Measurements from ENCODE around the gene CCDC85B. TPM values are rescaled to one million over a fixed set of nuclear protein-coding genes. Genes with fewer than 3 reads are reported as not detected.

CCDC85B gene
- total and polyA plus RNA-seq, 2 of the 13 experiments (the other 11 are each of a cell fraction or from before 2014, with no cell fraction given), result 8.2 to 19.5 TPM

- TF ChIP-seq ESRRA (CRISPR knock-in tag; IDR thresholded peaks at IDR 0.05; ENCODE audit: low read depth) (no peak), HBP1 (CRISPR knock-in tag; IDR thresholded peaks at IDR 0.05; ENCODE audit: low read depth) (no peak), TEAD3 (CRISPR knock-in tag; optimal IDR thresholded peaks at IDR 0.05; ENCODE audit: borderline replicate concordance) (peak; percentile 70), FOXA1 (IDR thresholded peaks at IDR 0.05) (no peak), FOXA1 (CRISPR knock-in tag; IDR thresholded peaks at IDR 0.05) (no peak), KLF12 (CRISPR knock-in tag; IDR thresholded peaks at IDR 0.05; ENCODE audit: borderline replicate concordance) (no peak), GATAD1 (CRISPR knock-in tag; IDR thresholded peaks at IDR 0.05) (peak; percentile 67), ZNF274 (CRISPR knock-in tag; IDR thresholded peaks at IDR 0.05) (no peak), BHLHE40 (IDR thresholded peaks at IDR 0.05; ENCODE audit: low read length) (no peak), SIN3B (IDR thresholded peaks at IDR 0.05; ENCODE audit: low read length) (no peak), ZNF510 (CRISPR knock-in tag; IDR thresholded peaks at IDR 0.05; ENCODE audit: low read depth) (no peak), ZNF34 (CRISPR knock-in tag; IDR thresholded peaks at IDR 0.05; ENCODE audit: borderline replicate concordance) (no peak; the same call in 1 of the 2 replicates), NFATC3 (CRISPR knock-in tag; IDR thresholded peaks at IDR 0.05) (no peak; the same call in 1 of the 2 replicates), LBX2 (CRISPR knock-in tag; IDR thresholded peaks at IDR 0.05; ENCODE audit: borderline replicate concordance) (no peak), ZBTB43 (CRISPR knock-in tag; conservative IDR thresholded peaks at IDR 0.05) (no peak), DRAP1 (CRISPR knock-in tag; IDR thresholded peaks at IDR 0.05) (peak; percentile 94), ZNF556 (CRISPR knock-in tag; IDR thresholded peaks at IDR 0.05; ENCODE audit: borderline replicate concordance) (0 out of 2 replicates have a peak, but pooled peaks have one; percentile 61), FOXA3 (CRISPR knock-in tag; IDR thresholded peaks at IDR 0.05) (no peak), ZNF430 (CRISPR knock-in tag; IDR thresholded peaks at IDR 0.05) (no peak), ISL2 (CRISPR knock-in tag; IDR thresholded peaks at IDR 0.05) (no peak; the same call in 1 of the 2 replicates), CCAR2 (optimal IDR thresholded peaks at IDR 0.05; ENCODE audit: low read depth, low read length) (no peak), ZNF30 (CRISPR knock-in tag; IDR thresholded peaks at IDR 0.05) (no peak), ZBTB8A (CRISPR knock-in tag; IDR thresholded peaks at IDR 0.05; ENCODE audit: borderline replicate concordance, low read depth) (no peak), GMEB1 (CRISPR knock-in tag; IDR thresholded peaks at IDR 0.05; ENCODE audit: borderline replicate concordance) (peak; percentile 50), PTBP1 (IDR thresholded peaks at IDR 0.05; ENCODE audit: low read depth, low read length, poor library complexity, severe bottlenecking) (no peak), CHD2 (IDR thresholded peaks at IDR 0.05; ENCODE audit: low read depth, low read length) (no peak)
Measured at GRCh38 chr11:65859095-65859811, 31.2 kb upstream of the CCDC85B start (continued).

All from HepG2 (cell line).